ENCODE results near the gene PRKCD. TPM values are rescaled to one million over a fixed set of nuclear protein-coding genes. Genes with fewer than 3 reads are reported as not detected.

The PRKCD gene
- total RNA-seq, 1 donor from 2014 or later = 3.9 TPM

GRCh38 chr3:53173107-53173506 lies 12.1 kb downstream of the PRKCD start:
- FAIRE-seq (no peak), DNase-seq (ENCODE audit: low read depth) (no peak)
- Histone ChIP-seq H3K4me3 (ENCODE audit: low read depth, low read length) (no peak overlapping the region), H3K36me3 (ENCODE audit: control insufficient read depth, insufficient read depth, low read length) (peaks cover 16% of the 10 kb centered on the region), H3K27me3 (ENCODE audit: control insufficient read depth, insufficient read depth, low read length) (no peaks in the 10 kb centered on the region)
- TF ChIP-seq CTCF (IDR thresholded peaks at IDR 0.05; ENCODE audit: insufficient read depth, low read length, severe bottlenecking) = no peak

- H3K27me3 ChIP-seq (ENCODE audit: control insufficient read depth, insufficient read depth, low read length) = no peaks in the 10 kb centered on the region
- peaks cover 21% of the 10 kb centered on the region for H3K36me3 ChIP-seq (ENCODE audit: control insufficient read depth, insufficient read depth, low read length)
- H3K4me3 ChIP-seq (ENCODE audit: low read depth, low read length) = no peak overlapping the region
- TF ChIP-seq CTCF (IDR thresholded peaks at IDR 0.05; ENCODE audit: insufficient read depth, low read length, severe bottlenecking) = no peak
- DNase-seq (ENCODE audit: low read depth) (no peak), FAIRE-seq (no peak)
Observed at GRCh38 chr3:53174346-53175250, 13.6 kb downstream of the PRKCD start.

- no peak for FAIRE-seq
- DNase-seq (ENCODE audit: low read depth) = no peak
- H3K36me3 ChIP-seq (ENCODE audit: control insufficient read depth, insufficient read depth, low read length) = peaks cover 25% of the 10 kb centered on the region
- no peaks in the 10 kb centered on the region for H3K27me3 ChIP-seq (ENCODE audit: control insufficient read depth, insufficient read depth, low read length)
- no peak overlapping the region for H3K4me3 ChIP-seq (ENCODE audit: low read depth, low read length)
- no peak for TF ChIP-seq CTCF (IDR thresholded peaks at IDR 0.05; ENCODE audit: insufficient read depth, low read length, severe bottlenecking)
Observed at GRCh38 chr3:53175613-53176540, 14.9 kb downstream of the PRKCD start.

GRCh38 chr3:53178246-53178645 lies 17.2 kb downstream of the PRKCD start:
- DNase-seq (ENCODE audit: low read depth) = no peak
- peaks cover 35% of the 10 kb centered on the region for H3K36me3 ChIP-seq (ENCODE audit: control insufficient read depth, insufficient read depth, low read length)
- H3K27me3 ChIP-seq (ENCODE audit: control insufficient read depth, insufficient read depth, low read length) = no peaks in the 10 kb centered on the region
- no peak for TF ChIP-seq CTCF (IDR thresholded peaks at IDR 0.05; ENCODE audit: insufficient read depth, low read length, severe bottlenecking)
- no peak for FAIRE-seq
- no peak overlapping the region for H3K4me3 ChIP-seq (ENCODE audit: low read depth, low read length)

GRCh38 chr3:53179580-53179979 lies 18.6 kb downstream of the PRKCD start:
- DNase-seq (ENCODE audit: low read depth) (no peak), FAIRE-seq (no peak)
- Histone ChIP-seq H3K36me3 (ENCODE audit: control insufficient read depth, insufficient read depth, low read length) (peaks cover 37% of the 10 kb centered on the region), H3K4me3 (ENCODE audit: low read depth, low read length) (no peak overlapping the region), H3K27me3 (ENCODE audit: control insufficient read depth, insufficient read depth, low read length) (no peaks in the 10 kb centered on the region)
- no peak for TF ChIP-seq CTCF (IDR thresholded peaks at IDR 0.05; ENCODE audit: insufficient read depth, low read length, severe bottlenecking)

Measured in bronchial epithelial cell (primary cell).